NCI-H128 (cell line): Measurements from ENCODE around the gene AHNAK.

Experiments used
- DNase-seq: peaks from one replicate; lab custom pipeline; 2025; ENCODE audit not compliant: unreplicated experiment; lab: John Stamatoyannopoulos, UW

The AHNAK gene

GRCh38 chr11:62536301-62536957, 10.2 kb downstream of the AHNAK start:
- no peak for DNase-seq

GRCh38 chr11:62535802-62536201, 10.8 kb downstream of the AHNAK start:
- DNase-seq = no peak

GRCh38 chr11:62534779-62535545, 11.6 kb downstream of the AHNAK start:
- DNase-seq = no peak

- DNase-seq = no peak
Observed at GRCh38 chr11:62532096-62532495, 14.5 kb downstream of the AHNAK start.

- no peak for DNase-seq
Observed at GRCh38 chr11:62516736-62517371, 29.8 kb downstream of the AHNAK start.

- no peak for DNase-seq
Observed at GRCh38 chr11:62514151-62514550, 32.5 kb downstream of the AHNAK start.

GRCh38 chr11:62513626-62514025, 33.0 kb downstream of the AHNAK start:
- no peak for DNase-seq

GRCh38 chr11:62512961-62513360, 33.6 kb downstream of the AHNAK start:
- no peak for DNase-seq

GRCh38 chr11:62508336-62509058, 38.1 kb downstream of the AHNAK start:
- no peak for DNase-seq

- DNase-seq = no peak
Observed at GRCh38 chr11:62507125-62507422, 39.5 kb downstream of the AHNAK start.

- no peak for DNase-seq
Observed at GRCh38 chr11:62506413-62507124, 40.0 kb downstream of the AHNAK start.

GRCh38 chr11:62505440-62506091, 41.0 kb downstream of the AHNAK start:
- no peak for DNase-seq

- DNase-seq = no peak
Observed at GRCh38 chr11:62505059-62505439, 41.6 kb downstream of the AHNAK start.

- no peak for DNase-seq
Observed at GRCh38 chr11:62504158-62504973, 42.2 kb downstream of the AHNAK start.

GRCh38 chr11:62502030-62502730, 44.4 kb downstream of the AHNAK start:
- no peak for DNase-seq

GRCh38 chr11:62501432-62501891, 45.1 kb downstream of the AHNAK start:
- DNase-seq = no peak

- no peak for DNase-seq
Observed at GRCh38 chr11:62500650-62501030, 46.0 kb downstream of the AHNAK start.

- no peak for DNase-seq
Observed at GRCh38 chr11:62499944-62500649, 46.5 kb downstream of the AHNAK start.
